Measurements from ENCODE around the gene UPF1.
"Not testable (repeated sequence)": the region's sequence is repeated elsewhere in the genome, so short reads cannot be mapped to it uniquely, and the experiment has no call there.

UPF1 gene

DNA sequence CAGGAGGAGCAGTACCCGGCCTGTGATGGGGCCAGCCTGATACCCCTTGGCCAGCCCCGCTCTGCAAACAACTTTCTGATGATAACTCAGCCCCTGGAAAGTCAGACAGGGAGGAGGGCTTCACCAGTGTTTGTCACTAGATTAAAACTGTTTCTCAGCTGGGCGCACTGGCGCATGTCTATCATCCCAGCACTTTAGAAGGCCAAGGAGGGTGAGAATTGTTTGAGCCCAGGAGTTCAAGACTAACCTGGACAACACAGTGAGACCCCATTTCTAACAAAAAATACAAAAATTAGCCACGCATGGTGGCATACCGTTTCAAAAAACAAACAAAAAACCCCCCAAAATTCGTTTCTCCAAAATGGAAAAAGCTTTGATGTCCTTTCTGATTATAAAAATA lies 69.7 kb downstream of the UPF1 start:
- H3K4me3 ChIP-seq (ENCODE audit: low read depth, low read length) = no peak overlapping the region
- no peak for DNase-seq (ENCODE audit: low read depth)

DNA sequence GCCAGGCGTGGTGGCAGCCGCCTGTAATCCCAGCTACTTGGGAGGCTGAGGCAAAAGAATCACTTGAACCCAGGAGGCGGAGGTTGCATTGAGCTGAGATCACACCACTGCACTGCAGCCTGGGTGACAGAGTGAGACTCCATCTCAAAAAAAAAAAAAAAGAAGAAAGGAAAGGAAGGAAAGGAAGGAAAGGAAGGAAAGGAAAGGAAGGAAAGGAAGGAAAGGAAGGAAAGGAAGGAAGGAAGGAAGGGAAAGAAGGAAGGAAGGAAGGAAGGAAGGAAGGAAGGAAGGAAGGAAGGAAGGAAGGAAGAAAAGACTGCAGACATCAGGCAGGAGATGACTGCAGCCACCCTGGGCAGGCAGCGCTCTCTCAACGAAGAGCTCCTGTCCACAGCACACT lies 70.8 kb downstream of the UPF1 start:
- DNase-seq (ENCODE audit: low read depth); in situ Hi-C loops (cut with HindIII; ENCODE audit: low sequenced_read_pairs); H3K4me3 ChIP-seq (ENCODE audit: low read depth, low read length): not testable (repeated sequence)

More for the DNA sequence above, 69.7 kb downstream of the UPF1 start:
- in situ Hi-C loops (cut with HindIII; ENCODE audit: low sequenced_read_pairs) = no loop called here
- no peak for TF ChIP-seq CTCF (IDR thresholded peaks at IDR 0.05; ENCODE audit: low read depth, low read length, missing control alignments)

DNA sequence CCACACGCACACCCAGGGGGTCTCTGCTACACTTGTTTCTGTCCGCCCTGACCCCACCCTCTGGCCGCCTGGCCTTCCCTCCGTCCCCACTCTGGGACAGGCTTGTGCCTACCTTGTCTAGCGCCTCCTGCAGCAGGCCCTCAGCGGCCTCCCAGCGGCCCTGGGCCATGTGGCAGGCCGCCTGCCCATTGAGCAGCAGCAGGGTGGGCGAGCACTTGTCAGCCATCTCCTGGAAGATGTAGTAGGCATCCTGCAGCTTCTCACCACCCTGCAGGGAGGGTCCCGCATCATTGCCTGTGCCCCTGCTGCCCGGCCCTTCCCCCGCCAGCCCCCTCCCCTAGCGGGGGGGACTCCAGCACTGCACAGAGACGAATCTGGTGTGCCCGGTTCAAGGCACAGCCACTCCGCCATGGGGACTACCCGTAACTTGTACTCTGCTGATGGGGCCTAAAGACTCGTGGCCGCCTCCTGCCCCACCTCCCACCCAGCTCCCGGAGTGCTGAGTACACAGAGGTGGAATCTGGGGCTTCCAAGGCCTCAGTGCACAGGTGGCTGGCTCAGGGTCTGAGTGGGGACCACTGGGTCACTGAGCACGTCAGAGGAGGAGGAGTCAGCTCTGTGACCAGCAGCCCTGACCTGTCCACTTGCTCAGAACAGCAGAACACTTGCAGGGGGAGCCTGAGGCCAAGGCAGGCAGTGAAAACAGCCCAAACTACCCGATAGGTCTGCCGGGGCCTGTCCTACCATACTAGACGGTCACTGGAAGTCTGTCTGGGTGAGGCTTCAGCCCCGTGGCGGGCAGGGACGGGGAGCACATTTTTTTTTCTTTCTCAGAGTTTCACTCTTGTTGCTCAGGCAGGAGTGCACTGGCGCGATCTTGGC lies 71.6 kb downstream of the UPF1 start:
- DNase-seq (ENCODE audit: low read depth) = no peak
- in situ Hi-C loops (cut with HindIII; ENCODE audit: low sequenced_read_pairs) = no loop called here
- H3K4me3 ChIP-seq (ENCODE audit: low read depth, low read length) = no peak overlapping the region
- no peak for TF ChIP-seq CTCF (IDR thresholded peaks at IDR 0.05; ENCODE audit: low read depth, low read length, missing control alignments)

GRCh38 chr19:18904334-18905057 lies 72.7 kb downstream of the UPF1 start:
- no peak for TF ChIP-seq CTCF (IDR thresholded peaks at IDR 0.05; ENCODE audit: low read depth, low read length, missing control alignments)
- H3K4me3 ChIP-seq (ENCODE audit: low read depth, low read length) = no peak overlapping the region
- DNase-seq (ENCODE audit: low read depth) = no peak
- in situ Hi-C loops (cut with HindIII; ENCODE audit: low sequenced_read_pairs) = no loop called here

- TF ChIP-seq CTCF (IDR thresholded peaks at IDR 0.05; ENCODE audit: low read depth, low read length, missing control alignments) = no peak
- in situ Hi-C loops (cut with HindIII; ENCODE audit: low sequenced_read_pairs) = no loop called here
- DNase-seq (ENCODE audit: low read depth) = no peak
- H3K4me3 ChIP-seq (ENCODE audit: low read depth, low read length) = no peak overlapping the region
Measured at GRCh38 chr19:18905058-18905456, 73.3 kb downstream of the UPF1 start.

DNA sequence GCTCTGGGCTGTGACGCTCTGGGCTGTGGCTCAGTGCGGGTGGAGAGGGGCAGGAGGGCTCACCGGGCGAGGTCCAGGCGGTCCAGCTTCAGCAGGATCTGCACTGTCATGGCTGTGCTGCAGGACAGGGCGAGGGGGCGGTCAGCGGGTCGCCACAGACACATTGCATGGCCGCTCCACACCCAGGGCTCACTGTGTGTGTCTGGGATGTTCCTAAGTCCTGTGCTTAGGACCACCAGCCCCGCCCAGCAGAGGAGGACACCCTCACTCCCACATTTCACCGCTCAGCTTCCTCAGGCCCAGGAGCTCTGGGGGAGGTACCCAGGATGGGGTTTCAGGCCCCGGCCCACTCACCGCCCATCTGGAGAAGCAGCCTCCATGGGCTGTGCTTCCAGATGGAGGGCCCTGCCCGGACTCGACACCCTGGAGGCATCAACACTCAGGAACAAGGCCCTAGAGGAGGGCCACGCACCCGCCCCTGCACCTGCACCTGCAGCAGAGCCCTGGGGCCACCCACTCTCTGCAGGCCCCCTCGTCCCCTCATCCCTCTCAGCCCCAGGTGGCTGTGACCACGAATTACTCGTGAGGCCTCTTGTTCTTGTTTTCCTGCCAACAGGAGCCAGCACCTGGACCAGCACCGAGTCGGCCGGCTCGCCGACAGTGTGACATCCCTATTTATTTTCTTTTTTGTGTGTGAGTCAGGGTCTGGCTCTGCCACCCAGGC lies 73.9 kb downstream of the UPF1 start:
- in situ Hi-C loops (cut with HindIII; ENCODE audit: low sequenced_read_pairs) = no loop called here
- no peak for TF ChIP-seq CTCF (IDR thresholded peaks at IDR 0.05; ENCODE audit: low read depth, low read length, missing control alignments)
- no peak for DNase-seq (ENCODE audit: low read depth)
- H3K4me3 ChIP-seq (ENCODE audit: low read depth, low read length) = no peak overlapping the region
